GM23338 (cell line): ENCODE data around the gene MRPS12.

Experiments
- CREB1 ChIP-seq: fragments of 250-450 bp; sonication (Bioruptor Pico); IDR thresholded peaks from 2 replicates; pipeline ENCODE4 v1.5.0; 2020; ENCODE audit warnings: low read depth, mild to moderate bottlenecking, moderate library complexity
- EZH2 ChIP-seq: fragments of 200-600 bp; sonication (generic); IDR thresholded peaks from one replicate; pipeline ENCODE4 v1.8.0; 2017; ENCODE audit warnings: antibody characterized with exemption, mild to moderate bottlenecking, low read depth; ENCODE audit not compliant: unreplicated experiment
- EZH2phosphoT487 ChIP-seq: fragments of 200-600 bp; sonication (generic); IDR thresholded peaks from one replicate; pipeline ENCODE4 v1.8.1; 2018; ENCODE audit warnings: antibody characterized with exemption; ENCODE audit not compliant: unreplicated experiment
- JUNB ChIP-seq: IDR thresholded peaks from one replicate; pipeline ENCODE4 v1.6.1; 2016; ENCODE audit warnings: antibody characterized with exemption; ENCODE audit not compliant: unreplicated experiment
- NANOG ChIP-seq: IDR thresholded peaks from 2 replicates; pipeline ENCODE4 v1.6.1; 2016; ENCODE audit warnings: antibody characterized with exemption, borderline replicate concordance
- POLR2AphosphoS5 ChIP-seq: IDR thresholded peaks from 2 replicates; pipeline ENCODE4 v1.6.1; 2016; ENCODE audit warnings: antibody characterized with exemption, low read depth
- STAT1 ChIP-seq: IDR thresholded peaks from one replicate; pipeline ENCODE4 v1.6.1; 2016; ENCODE audit warnings: antibody characterized with exemption; ENCODE audit not compliant: unreplicated experiment
- ZNF114 ChIP-seq: fragments of 250-450 bp; sonication (Bioruptor Pico); IDR thresholded peaks from 2 replicates; pipeline ENCODE4 v1.5.0; 2020; ENCODE audit warnings: mild to moderate bottlenecking, moderate library complexity
- ZNF331 ChIP-seq: fragments of 250-450 bp; sonication (Bioruptor Pico); IDR thresholded peaks from 2 replicates; pipeline ENCODE4 v1.5.0; 2020; ENCODE audit warnings: low read depth, mild to moderate bottlenecking, moderate library complexity
- TF ChIP-seq, protein P1 (sequence below), 2 experiments: fragments of 200-600 bp in 1 of 2; sonication (generic) in 1 of 2; conservative IDR thresholded peaks; 2 replicates each; pipeline versions ENCODE4 v1.5.1 to v1.6.1; 2016 to 2017; ENCODE audit warnings: antibody characterized with exemption in 2 of 2, low read depth in 2 of 2, mild to moderate bottlenecking in 2 of 2, moderate library complexity in 1 of 2
- TF ChIP-seq, protein P2 (sequence below): IDR thresholded peaks from one replicate; pipeline ENCODE4 v1.6.1; 2018; ENCODE audit warnings: antibody characterized with exemption; ENCODE audit not compliant: unreplicated experiment
- TF ChIP-seq, protein P3 (sequence below): fragments of 250-450 bp; sonication (Bioruptor Pico); IDR thresholded peaks from 2 replicates; pipeline ENCODE4 v1.5.0; 2020; ENCODE audit warnings: mild to moderate bottlenecking, moderate library complexity
- TF ChIP-seq, protein P4 (sequence below): IDR thresholded peaks from 2 replicates; pipeline ENCODE4 v1.6.1; 2016; ENCODE audit warnings: antibody characterized with exemption

DNA sequence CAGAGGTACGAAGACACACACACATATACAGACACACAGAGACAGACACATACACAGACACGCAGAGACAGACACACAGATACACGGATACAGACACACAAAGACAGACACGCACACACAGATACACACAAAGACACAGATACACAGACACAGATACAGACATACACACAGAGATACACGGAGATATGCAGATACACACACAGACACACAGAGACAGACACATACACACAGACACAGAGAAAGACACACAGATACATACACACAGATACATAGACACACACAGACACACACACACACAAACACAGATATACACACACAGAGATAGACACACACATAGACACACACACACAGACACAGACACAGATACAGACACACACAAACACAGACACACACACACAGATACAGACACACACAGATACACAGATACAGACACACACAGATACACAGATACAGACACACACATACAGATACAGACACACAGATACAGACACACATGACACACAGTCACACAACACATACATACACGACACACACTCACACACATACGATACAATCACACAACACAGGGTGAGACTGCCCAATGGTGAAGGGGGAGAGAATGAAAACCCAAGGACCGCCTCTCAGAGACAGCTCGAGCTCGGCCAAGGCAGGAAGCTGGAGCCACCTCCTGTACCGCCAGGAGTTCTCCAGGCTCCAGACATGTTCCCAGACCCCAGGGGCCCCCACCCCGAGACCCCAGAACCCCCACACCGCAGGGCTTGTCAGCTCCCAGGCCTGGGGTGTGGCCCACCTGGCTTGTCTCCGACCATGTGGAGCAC, 9.9 kb upstream of the MRPS12 start:
- TF ChIP-seq EZH2 (no peak), POLR2AphosphoS5 (no peak), EZH2phosphoT487 (no peak), JUNB (no peak), CREB1 (CRISPR knock-in tag) (no peak), STAT1 (no peak), NANOG (no peak), ZNF114 (CRISPR knock-in tag) (no peak), ZNF331 (no peak)
- TF ChIP-seq, protein P1, sequence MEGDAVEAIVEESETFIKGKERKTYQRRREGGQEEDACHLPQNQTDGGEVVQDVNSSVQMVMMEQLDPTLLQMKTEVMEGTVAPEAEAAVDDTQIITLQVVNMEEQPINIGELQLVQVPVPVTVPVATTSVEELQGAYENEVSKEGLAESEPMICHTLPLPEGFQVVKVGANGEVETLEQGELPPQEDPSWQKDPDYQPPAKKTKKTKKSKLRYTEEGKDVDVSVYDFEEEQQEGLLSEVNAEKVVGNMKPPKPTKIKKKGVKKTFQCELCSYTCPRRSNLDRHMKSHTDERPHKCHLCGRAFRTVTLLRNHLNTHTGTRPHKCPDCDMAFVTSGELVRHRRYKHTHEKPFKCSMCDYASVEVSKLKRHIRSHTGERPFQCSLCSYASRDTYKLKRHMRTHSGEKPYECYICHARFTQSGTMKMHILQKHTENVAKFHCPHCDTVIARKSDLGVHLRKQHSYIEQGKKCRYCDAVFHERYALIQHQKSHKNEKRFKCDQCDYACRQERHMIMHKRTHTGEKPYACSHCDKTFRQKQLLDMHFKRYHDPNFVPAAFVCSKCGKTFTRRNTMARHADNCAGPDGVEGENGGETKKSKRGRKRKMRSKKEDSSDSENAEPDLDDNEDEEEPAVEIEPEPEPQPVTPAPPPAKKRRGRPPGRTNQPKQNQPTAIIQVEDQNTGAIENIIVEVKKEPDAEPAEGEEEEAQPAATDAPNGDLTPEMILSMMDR (conservative IDR thresholded peaks at IDR 0.05; ENCODE audit: low read depth in 2 of 2) = no peak
- TF ChIP-seq, protein P2, sequence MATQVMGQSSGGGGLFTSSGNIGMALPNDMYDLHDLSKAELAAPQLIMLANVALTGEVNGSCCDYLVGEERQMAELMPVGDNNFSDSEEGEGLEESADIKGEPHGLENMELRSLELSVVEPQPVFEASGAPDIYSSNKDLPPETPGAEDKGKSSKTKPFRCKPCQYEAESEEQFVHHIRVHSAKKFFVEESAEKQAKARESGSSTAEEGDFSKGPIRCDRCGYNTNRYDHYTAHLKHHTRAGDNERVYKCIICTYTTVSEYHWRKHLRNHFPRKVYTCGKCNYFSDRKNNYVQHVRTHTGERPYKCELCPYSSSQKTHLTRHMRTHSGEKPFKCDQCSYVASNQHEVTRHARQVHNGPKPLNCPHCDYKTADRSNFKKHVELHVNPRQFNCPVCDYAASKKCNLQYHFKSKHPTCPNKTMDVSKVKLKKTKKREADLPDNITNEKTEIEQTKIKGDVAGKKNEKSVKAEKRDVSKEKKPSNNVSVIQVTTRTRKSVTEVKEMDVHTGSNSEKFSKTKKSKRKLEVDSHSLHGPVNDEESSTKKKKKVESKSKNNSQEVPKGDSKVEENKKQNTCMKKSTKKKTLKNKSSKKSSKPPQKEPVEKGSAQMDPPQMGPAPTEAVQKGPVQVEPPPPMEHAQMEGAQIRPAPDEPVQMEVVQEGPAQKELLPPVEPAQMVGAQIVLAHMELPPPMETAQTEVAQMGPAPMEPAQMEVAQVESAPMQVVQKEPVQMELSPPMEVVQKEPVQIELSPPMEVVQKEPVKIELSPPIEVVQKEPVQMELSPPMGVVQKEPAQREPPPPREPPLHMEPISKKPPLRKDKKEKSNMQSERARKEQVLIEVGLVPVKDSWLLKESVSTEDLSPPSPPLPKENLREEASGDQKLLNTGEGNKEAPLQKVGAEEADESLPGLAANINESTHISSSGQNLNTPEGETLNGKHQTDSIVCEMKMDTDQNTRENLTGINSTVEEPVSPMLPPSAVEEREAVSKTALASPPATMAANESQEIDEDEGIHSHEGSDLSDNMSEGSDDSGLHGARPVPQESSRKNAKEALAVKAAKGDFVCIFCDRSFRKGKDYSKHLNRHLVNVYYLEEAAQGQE = no peak
- TF ChIP-seq, protein P3, sequence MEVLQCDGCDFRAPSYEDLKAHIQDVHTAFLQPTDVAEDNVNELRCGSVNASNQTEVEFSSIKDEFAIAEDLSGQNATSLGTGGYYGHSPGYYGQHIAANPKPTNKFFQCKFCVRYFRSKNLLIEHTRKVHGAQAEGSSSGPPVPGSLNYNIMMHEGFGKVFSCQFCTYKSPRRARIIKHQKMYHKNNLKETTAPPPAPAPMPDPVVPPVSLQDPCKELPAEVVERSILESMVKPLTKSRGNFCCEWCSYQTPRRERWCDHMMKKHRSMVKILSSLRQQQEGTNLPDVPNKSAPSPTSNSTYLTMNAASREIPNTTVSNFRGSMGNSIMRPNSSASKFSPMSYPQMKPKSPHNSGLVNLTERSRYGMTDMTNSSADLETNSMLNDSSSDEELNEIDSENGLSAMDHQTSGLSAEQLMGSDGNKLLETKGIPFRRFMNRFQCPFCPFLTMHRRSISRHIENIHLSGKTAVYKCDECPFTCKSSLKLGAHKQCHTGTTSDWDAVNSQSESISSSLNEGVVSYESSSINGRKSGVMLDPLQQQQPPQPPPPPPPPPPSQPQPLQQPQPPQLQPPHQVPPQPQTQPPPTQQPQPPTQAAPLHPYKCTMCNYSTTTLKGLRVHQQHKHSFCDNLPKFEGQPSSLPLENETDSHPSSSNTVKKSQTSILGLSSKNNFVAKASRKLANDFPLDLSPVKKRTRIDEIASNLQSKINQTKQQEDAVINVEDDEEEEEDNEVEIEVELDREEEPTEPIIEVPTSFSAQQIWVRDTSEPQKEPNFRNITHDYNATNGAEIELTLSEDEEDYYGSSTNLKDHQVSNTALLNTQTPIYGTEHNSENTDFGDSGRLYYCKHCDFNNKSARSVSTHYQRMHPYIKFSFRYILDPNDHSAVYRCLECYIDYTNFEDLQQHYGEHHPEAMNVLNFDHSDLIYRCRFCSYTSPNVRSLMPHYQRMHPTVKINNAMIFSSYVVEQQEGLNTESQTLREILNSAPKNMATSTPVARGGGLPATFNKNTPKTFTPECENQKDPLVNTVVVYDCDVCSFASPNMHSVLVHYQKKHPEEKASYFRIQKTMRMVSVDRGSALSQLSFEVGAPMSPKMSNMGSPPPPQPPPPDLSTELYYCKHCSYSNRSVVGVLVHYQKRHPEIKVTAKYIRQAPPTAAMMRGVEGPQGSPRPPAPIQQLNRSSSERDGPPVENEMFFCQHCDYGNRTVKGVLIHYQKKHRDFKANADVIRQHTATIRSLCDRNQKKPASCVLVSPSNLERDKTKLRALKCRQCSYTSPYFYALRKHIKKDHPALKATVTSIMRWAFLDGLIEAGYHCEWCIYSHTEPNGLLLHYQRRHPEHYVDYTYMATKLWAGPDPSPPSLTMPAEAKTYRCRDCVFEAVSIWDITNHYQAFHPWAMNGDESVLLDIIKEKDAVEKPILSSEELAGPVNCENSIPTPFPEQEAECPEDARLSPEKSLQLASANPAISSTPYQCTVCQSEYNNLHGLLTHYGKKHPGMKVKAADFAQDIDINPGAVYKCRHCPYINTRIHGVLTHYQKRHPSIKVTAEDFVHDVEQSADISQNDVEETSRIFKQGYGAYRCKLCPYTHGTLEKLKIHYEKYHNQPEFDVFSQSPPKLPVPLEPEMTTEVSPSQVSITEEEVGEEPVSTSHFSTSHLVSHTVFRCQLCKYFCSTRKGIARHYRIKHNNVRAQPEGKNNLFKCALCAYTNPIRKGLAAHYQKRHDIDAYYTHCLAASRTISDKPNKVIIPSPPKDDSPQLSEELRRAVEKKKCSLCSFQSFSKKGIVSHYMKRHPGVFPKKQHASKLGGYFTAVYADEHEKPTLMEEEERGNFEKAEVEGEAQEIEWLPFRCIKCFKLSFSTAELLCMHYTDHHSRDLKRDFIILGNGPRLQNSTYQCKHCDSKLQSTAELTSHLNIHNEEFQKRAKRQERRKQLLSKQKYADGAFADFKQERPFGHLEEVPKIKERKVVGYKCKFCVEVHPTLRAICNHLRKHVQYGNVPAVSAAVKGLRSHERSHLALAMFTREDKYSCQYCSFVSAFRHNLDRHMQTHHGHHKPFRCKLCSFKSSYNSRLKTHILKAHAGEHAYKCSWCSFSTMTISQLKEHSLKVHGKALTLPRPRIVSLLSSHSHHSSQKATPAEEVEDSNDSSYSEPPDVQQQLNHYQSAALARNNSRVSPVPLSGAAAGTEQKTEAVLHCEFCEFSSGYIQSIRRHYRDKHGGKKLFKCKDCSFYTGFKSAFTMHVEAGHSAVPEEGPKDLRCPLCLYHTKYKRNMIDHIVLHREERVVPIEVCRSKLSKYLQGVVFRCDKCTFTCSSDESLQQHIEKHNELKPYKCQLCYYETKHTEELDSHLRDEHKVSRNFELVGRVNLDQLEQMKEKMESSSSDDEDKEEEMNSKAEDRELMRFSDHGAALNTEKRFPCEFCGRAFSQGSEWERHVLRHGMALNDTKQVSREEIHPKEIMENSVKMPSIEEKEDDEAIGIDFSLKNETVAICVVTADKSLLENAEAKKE (CRISPR knock-in tag) = no peak
- TF ChIP-seq, protein P4, sequence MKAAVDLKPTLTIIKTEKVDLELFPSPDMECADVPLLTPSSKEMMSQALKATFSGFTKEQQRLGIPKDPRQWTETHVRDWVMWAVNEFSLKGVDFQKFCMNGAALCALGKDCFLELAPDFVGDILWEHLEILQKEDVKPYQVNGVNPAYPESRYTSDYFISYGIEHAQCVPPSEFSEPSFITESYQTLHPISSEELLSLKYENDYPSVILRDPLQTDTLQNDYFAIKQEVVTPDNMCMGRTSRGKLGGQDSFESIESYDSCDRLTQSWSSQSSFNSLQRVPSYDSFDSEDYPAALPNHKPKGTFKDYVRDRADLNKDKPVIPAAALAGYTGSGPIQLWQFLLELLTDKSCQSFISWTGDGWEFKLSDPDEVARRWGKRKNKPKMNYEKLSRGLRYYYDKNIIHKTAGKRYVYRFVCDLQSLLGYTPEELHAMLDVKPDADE = no peak
